LoVo (cell line): ENCODE data around the gene HPCAL1.

Experiments
- DNase-seq: peaks from one replicate; pipeline ENCODE4 v3.0.0-alpha.2; 2016; ENCODE audit warnings: low spot score

HPCAL1 gene

DNA sequence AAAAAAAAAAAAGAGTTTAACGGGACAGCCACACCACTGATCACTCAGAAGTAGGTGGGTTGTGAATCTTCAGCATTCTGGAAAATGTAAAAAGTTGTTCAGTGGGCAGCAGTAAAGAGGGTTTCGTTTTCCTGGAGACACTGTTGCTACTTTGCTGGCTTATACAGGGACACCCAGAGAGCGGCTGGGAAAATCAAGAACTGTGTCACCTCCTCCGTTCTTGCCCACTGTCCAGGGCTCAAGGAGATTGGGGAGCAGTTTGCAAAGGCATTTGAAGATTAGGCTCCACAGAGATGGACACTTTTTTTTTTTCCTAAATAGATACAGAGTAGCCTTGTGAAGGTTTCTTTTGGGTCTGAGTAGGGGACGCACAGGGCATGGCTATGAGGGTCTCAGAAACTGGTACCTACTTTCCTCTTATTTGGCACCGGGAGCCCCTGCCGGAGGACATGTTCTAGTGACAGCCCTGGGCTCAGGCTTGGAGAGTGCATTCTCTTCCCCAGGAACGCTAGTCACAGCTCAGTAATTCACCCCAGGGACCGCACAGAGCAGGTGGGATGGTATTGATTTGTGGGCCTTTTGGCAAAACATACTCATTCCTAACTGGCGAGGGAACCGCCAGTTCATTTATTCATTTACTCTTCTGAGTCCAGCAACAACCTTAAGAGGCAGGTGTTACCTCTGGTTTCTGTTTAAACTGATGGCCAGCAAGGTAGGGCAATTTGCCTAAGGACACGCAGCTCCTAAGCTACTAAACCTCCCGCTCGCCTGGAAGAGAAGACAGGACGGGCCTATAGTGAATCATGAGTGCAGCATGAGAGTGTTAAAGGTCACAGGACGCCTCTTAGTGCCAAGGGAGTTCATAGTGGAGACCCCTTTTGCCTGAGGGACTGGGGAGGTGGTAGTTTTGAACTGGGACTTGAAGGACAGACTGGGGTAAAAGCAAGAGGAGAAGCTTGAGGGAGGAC is 53.1 kb downstream of the HPCAL1 start:
- no peak for DNase-seq

DNA sequence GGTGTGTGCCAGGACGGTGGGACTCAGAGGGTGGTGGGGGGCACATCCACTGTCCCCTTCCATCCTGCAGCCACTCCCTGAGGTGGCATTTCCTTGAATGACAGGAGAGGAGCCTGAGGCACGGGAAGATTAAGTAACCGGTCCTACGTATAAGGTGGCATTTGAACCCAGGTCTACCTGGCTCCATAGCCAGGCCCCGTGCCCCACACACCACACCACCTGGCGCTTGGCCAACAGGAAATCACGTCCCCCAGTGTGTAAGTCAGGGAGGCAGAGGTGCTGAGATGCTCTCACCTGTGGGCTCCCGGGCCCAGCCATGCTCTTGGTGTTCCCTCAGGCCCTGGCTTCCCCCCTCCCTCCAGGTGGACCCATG is 53.7 kb downstream of the HPCAL1 start:
- no peak for DNase-seq

DNA sequence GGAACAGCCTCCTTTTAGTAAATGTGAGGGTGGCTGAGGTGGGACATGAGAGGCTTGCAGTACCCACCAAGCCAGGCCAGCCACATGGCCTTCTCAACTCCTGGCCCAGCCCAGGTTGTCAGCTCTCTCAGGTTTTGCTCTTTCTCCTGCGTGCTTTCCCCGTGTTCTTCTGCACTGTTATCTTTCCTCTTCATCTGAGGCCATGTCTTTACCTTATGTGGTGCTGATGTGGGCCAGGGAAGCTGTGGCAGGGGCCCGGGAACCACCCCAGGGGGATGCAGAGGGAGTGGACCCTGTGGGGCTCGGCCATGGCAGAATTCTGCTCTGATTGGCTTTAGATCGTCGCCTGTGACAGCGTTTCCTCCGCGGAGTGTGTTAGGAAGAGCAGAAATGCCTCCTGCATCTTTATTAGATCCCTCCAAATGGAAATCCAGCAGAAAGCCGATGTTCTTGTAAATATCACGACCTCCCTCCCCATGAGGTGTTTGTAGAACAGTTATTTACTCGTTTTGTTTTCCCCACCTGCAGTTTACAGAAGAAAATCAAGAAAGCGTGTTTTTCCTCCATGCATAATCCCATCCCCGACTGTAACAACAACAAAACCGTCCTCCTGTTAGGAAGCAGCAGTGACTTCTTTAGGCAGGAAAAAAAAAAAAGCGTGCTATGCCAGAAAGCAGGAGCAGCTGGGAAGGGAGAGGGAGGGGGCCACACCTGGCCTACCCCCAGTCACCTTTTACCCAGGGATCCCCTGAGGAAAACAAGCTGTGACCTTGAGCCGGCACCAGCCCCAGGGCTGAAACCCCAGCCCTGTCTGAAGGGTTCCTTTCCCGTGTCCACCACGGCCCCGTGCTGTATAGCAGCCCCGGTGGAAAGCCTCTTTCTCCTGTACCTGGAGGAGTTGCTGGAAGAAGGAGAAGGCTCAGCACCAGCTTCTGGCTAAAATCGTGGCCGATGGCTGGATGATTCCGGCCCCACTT is 54.8 kb downstream of the HPCAL1 start:
- DNase-seq, result no peak

DNA sequence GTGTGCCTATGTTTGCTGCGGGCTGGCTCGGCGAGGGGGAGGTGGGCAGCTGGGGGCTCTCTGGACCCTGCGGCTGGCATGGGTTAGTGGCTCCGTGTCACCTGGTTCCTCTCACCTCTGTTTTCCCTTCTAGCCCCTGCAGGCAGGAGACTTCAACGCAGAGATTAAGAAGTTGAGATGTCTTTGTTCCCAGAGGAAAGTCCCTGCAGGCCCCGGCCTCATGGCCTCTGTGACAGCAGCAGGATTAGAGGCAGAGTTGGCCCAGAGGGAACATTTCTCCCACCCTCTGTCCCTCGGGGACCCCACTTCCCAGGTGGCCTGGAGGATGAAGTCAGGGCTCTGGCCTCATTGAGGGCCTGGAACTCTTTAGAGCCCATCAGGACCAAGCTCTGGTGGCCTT is 56.5 kb downstream of the HPCAL1 start:
- DNase-seq, result no peak

DNA sequence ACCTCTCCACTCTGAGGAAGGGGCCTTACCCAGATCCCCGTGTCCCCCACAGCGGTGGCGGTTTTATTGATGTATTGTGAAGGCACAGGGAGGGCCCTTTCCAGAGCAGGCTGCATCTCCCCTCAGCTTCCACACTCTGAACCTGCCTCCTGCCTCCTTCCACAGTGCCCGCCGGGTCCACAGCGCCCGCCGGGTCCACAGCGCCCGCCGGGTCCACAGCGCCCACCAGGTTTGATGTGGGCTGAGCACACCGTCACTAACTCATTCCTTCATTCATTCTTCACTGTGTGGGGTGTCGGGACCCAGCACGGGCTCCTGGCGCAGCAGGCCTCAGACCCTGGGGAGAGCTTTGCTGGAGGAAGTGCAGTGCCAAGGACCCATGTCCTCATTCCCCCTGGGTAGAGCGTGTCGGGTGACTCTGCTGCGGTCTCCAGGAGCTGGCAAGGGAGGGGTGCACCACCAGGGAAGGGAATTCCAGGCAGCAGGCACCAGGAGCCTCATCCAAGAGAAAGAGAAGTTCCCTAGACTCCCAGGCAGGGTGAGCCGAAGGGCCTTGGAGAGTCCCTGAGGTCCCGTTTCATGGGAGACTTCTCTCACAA is 57.1 kb downstream of the HPCAL1 start:
- DNase-seq, result no peak

DNA sequence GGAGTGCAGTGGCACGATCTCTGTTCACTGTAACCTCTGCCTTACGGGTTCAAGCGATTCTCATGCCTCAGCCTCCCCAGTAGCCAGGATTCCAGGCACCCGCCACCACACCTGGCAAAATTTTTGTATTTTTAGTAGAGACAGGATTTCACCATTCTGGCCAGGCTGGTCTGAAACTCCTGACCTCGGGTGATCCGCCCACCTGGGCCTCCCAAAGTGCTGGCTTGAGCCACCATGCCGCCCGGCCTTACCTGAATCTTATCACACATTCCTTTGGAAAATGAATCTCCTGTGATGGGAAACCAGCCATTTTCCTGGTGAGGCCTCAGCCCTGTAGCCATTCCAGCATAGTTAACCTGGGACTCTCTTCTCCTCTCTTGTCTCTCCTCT is 57.8 kb downstream of the HPCAL1 start:
- DNase-seq, result no peak

DNA sequence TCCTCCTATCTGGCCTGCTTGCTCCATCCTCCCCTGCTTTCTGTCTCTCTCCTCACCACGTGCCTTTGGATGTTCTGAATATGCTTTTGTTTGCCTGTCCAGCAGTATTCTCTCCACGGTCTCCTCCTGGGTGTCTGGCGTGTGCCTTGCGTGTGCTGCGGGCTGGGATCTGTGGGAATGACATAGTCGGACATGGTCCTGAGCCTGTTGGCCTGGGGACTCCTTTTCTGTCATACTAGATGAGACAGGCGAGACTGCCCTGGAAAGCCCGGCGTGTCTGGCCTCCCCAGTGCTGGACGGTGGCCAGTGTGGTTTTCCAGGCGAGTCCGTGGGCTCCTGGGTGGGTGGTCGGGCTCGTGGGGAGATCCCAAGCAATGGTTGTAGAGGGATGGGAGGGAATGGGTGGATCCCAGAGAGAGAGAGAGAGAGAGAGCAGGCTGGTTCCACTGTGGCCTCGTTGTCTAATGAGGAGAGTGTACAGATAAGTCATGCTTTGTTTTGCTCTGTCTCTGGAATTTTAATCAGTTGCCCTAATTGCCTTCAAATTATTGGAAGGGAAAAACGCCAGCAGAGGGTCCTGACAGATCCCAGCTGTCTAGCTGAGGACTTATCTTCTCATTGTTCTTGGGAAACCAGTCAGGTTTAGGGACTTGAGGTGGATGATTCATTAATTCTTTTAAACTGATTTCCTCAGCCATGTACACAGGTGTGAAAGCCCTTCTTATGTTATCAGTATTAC is 58.3 kb downstream of the HPCAL1 start:
- no peak for DNase-seq

DNA sequence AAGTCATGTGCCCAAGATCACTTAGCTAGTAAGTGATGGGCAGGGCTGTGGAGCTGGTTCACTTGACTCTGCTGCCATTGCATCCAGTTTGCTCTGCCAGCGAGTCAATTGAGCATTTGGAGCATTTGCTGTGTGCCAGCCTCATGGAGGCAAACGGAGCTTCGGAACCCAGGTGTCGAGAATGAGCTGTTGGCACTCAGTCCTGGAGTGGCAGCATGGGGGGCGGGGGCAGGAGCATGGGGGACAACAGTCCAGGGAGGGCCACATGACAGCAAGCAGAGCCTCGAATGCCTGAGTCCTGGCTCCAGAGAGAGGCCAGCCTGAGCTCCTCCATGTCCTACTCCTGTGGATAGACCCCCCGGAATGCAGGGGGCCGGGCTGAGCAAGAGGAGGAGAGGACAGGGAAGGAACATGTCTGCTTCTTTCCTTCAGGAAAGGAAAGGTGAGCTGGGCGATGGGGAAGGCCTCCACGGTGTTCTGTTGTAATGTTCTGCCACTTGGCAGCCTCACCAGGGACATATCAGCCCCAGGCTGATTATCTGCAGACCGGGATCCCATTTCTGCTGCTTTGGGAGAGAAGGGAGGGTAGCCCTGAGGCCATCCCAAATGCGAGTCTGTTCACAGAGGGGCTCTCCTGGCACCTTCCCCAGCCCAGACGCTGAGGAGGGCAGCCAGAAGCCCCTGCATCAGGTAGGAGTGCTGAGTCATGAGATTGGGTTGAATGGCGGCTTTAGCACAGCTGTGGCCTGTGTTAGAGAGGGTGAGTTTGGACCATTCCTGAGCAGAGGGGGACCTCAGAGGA is 59.6 kb downstream of the HPCAL1 start:
- no peak for DNase-seq

DNA sequence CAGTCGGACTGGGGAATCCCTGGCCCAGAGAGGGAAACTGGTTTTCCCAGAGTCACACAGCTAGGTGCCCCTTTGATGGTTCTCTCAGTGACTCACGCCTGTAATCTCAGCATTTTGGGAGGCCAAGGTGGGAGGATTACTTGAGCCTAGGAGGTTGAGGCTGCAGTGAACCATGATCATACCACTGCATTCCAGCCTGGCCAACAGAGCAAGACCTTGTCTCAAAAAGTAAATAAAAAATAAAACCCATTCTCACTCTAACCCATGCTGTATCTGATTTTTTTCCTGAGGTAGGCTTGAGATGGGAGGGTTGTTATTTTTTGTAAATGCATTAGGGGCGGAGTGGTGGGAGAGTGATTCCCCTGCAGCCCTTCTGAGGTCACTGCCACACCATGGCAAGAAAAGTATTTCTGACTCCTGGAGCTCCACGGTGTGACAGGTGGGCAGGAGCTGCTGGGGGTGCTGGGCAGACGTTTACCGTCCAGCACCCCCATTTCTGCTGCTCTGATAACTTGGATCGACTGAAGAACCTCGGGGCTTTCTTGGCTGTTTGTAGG is 60.3 kb downstream of the HPCAL1 start:
- no peak for DNase-seq

DNA sequence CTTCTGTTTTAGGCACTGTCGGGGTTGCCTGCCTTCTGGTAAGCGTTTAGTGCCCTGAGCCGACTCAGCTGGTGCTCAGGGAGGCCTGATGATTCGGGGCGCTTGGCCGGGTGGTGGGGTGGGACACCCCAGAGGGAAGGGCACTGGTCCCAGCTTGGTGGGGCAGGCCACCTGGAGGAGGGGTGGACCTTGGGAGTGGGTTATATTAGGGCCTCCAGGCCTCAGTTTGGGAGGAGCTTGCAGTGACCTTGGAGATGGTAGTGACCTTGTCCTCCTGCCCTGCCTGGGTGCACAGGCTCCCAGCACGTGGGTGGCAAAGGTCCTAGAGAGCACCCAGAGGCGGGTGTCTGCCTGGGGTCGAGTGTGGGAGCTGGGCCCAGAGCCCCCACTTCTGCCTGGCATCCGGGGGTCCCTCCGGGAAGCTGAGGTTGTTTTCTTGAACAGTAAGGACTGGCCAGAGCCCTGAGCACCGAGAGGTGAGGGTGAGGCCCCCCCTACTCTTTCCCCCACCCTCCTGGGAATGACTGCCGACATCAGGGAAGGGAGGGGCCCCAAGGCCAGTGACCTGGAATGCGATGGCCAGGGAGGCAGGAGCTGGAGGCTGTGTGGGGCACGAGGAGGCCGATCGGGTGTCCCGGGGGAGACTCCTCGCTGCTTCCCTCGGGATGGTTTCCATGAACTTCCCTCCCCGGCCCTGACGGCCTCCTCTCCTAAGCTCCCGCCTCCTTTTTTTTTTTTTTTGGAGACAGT is 61.3 kb downstream of the HPCAL1 start:
- no peak for DNase-seq

DNA sequence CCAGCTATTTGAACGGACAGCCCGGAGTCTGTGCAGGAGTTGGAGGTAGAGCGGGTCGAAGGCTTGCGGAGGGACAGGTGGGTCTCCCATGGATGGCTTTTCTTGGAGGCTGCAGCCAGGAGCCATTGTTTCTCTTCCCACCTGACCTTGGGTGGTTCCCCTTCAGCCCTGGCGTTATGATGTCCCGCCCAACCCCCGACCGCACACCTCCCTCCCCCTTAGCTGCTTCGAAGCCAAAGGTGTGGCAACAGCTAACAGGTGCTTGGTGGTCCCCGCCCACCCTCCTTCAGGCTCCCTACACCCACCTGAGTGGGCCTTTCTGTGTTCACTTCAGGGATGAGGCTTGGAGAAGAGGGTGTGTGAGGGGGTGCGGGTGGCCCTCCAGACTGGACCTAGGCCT is 62.7 kb downstream of the HPCAL1 start:
- no peak for DNase-seq

DNA sequence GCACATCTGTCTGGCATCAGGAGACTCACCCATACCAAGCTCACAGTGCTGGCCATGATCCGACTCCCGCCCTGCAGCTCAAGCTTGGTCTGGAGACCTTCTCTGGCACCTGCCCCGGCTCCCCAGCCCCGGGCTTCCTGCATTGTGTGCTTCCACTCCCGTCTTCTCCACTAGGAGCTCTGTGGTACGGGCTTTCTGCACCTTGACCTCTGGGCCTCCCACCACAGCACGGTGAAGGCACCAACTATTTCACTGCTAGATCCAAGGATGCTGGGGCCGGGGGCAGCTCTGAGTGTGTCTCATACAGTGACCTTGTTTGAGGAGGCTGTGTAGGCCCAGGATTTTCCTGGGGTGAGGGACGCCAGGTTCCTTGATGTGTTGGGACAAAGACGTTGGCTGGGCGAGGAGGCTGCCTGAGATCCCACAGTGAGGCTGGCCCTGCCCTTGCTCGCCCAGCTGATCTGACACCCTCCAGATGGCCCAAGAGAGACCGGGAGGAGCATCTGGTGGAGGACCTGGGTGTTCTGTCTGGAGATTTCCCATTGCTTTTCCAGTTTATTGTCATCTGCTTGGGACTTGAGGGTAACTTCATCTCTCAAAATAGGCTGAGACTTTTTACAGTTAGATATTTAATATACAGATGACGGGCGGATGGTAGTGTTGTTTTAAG is 64.0 kb downstream of the HPCAL1 start:
- DNase-seq, result no peak

DNA sequence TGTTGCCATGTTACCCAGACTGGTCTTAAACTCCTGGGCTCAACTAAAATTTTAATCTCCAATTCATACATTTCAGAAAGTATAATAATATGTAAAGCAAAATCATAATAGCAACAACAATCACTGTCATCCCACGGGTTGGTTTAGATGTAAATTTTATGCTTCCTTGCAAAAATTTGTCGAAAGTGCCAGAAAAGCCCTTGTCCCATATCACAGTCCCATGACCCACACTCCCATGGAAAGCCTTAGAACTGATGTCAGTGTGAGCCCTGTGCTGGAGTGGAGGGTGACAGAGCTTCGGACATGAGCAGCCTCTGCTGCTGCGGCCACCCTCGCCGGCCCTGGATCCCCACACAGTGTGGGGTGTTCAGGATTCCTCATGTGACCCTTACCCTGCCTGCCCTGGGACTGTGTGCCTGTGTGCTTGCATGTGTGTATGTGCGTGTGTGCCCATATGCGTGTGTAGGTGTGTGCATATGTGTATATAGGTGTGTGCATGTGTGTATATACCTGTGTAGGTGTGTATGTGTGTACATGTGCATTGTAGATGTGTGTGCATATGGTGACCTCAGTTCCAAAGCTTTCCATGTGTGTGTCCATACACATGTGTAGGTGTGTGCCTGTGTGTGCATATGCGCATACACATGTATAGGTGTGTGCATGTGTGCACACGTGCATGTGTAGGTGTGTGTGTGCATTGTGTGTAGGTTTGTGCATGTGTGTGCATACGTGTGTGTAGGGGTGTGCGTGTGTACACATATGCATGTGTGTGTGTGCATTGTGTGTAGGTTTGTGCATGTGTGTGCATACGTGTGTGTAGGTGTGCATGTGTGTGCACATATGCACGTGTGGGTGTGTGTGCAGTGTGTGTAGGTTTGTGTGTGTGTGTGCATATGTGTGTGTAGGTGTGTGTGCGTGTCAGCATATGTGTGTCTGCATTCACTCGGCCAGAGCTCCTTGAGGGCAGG is 65.1 kb downstream of the HPCAL1 start:
- no peak for DNase-seq

DNA sequence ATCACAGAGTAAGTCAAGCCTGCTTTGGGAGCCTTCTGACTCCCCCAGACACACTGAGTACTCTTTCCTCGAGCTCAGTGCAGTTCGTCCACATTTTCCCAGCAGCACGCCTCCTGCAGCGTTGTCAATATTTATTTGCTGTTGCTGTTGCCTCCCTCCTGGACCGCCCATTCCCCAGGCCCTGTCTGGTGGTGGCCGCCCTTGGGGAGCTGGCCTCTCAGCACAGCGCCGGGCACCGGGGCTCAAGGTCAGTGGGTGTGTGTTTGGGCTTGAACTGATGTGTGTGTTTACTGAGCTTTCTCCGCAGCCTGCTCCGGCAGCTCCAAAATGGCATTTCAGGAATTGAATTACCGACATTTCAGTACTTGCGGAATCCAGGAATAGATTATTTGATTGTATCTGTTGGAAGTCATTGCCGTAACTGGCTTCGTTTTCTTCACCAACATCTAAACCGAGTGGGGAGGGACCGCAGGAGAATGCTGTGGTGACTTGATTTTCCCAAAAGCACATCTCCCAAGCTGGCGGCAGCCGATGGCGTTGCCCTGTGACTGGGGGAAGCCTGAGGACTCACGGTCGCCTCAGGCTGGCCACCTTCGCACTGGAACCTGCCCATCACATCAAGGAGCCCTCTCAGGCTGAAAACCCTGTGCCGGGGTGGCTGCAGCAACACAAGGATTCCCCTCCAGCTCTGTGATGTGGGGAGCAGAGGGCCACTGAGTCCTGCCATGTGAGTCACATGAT is 66.0 kb downstream of the HPCAL1 start:
- no peak for DNase-seq

DNA sequence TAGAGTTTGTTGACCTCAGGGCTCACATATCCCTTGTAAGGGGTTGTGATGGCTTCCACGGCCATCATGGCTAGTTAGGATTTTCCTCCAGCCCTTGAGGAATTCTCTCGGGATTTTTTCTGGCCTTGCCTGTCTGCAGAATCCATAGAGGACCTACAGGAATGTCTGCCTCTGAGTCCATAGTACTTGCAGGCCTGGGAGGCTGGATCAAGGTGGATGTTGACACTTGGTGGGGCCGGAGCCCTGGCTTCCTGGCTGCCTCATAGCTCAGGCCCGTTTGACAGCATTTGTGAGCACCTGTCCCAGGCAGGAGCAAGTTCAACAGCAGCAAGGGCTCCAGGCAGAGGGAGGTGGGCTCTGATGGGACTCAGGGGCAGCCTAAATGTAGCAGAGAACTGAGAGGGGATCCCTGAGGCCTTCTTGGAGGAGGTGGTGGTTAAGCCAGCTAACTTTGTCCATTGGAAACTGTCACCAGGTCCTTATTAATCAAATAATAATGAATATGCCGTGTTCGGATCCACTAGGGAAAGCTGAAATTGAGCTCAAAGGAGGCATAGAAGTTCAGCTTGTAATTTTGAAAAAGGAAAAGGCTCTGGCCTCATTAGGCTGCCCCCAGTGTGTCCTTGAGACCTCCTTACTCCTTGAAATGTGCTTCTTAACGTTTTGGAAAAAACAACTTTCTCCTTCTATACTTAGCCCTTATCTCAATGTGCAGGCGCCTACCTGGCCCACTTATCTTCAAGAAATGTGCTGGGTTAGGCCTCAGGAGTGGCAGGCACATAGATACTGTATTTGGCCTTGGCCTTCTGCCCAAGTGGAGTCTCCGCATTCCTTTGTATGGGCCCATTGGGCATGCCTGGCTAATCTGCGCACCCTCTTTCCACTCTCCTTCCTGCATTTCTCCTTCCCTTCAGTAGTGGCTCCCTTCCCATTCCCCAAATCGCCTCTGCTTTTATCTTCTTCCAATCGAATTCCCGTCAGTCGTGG is 66.9 kb downstream of the HPCAL1 start:
- DNase-seq, result no peak

DNA sequence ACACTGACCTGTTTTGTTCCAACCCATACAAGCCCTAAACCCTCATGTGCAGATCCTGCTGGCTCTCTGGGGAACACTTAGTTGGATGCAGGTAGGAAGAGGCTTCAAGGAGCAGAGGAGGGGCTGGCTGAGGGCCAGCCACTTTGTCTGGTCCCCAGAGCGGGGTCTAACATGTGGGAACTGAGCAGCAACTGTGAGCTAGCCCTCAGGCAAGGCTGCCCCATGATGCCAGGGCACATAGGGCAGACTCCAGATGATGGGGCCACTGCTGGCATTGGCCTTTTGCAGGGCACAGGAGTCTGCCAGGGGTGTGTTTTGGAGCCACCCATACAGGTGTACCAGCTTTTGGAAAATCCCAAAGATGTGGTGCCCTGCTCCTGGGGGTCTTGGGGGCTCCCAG is 67.7 kb downstream of the HPCAL1 start:
- no peak for DNase-seq
